Fibroblast of villous mesenchyme (primary cell): Measurements from ENCODE around the gene SNX10. TPM values are rescaled to one million over a fixed set of nuclear protein-coding genes. Genes with fewer than 3 reads are reported as not detected.

ENCODE experiments used
- DNase-seq: peaks from one replicate; pipeline ENCODE4 v3.0.0-alpha.2; 2010; ENCODE audit warnings: low read depth
- H3K4me3 ChIP-seq: 2 replicates; pipeline ENCODE4 v1.5.1; 2011; ENCODE audit warnings: low read depth, mild to moderate bottlenecking, low read length
- CTCF ChIP-seq: IDR thresholded peaks from 2 replicates; pipeline ENCODE4 v1.5.1; 2012; ENCODE audit warnings: low read depth, mild to moderate bottlenecking, low read length; ENCODE audit not compliant: insufficient read depth
- total RNA-seq: library from RNA; depleted of rRNA; stranded (reverse); fragments of >200 nt; gene quantifications from 2 replicates; pipeline ENCODE4 v1.2.3, GENCODE V29; 2012

The SNX10 gene
- total RNA-seq, 1 donor, result 0.86 TPM

- H3K4me3 ChIP-seq, result no peak overlapping the region
- no peak for DNase-seq
- TF ChIP-seq CTCF, result no peak
Observed at GRCh38 chr7:26420422-26421019, 128.9 kb downstream of the SNX10 start.

- H3K4me3 ChIP-seq, result no peak overlapping the region
- no peak for TF ChIP-seq CTCF
- no peak for DNase-seq
Observed at GRCh38 chr7:26422761-26423160, 131.1 kb downstream of the SNX10 start.

- H3K4me3 ChIP-seq, result no peak overlapping the region
- no peak for TF ChIP-seq CTCF
- no peak for DNase-seq
Observed at GRCh38 chr7:26423436-26423835, 131.8 kb downstream of the SNX10 start.

Other genes with a start within 250 kb of the SNX10 start
- 6.1 and 6.9 TPM in 2 replicates for gene NFE2L3, start 139.7 kb upstream of the SNX10 start, total RNA-seq
- 128 and 135 TPM in 2 replicates for gene HNRNPA2B1, start 91.1 kb upstream of the SNX10 start, total RNA-seq
- 112 and 134 TPM in 2 replicates for gene CBX3, start 90.1 kb upstream of the SNX10 start, total RNA-seq